HG02642 (cell line): Measurements from ENCODE around the gene RANBP10.
A peak's percentile ranks its signal among the peaks of the same experiment; 100 is the strongest.

Experiments
- ATAC-seq: cut with Tn5 transposase; IDR thresholded peaks from one replicate; pipeline ENCODE4 v1.9.1; 2021; ENCODE audit warnings: mild to moderate bottlenecking; ENCODE audit not compliant: unreplicated experiment, poor library complexity

RANBP10 gene

GRCh38 chr16:67750466-67750865 is 55.9 kb downstream of the RANBP10 start:
- peak; percentile 74 for ATAC-seq

GRCh38 chr16:67749436-67750078 is 56.8 kb downstream of the RANBP10 start:
- no peak for ATAC-seq

GRCh38 chr16:67748834-67749233 is 57.5 kb downstream of the RANBP10 start:
- ATAC-seq, result no peak

GRCh38 chr16:67746846-67747245 is 59.5 kb downstream of the RANBP10 start:
- no peak for ATAC-seq

GRCh38 chr16:67741118-67741517 is 65.2 kb downstream of the RANBP10 start:
- no peak for ATAC-seq

- no peak for ATAC-seq
Observed at GRCh38 chr16:67740391-67740790, 66.0 kb downstream of the RANBP10 start.

GRCh38 chr16:67736858-67737257 is 69.5 kb downstream of the RANBP10 start:
- no peak for ATAC-seq

GRCh38 chr16:67734731-67735201 is 71.6 kb downstream of the RANBP10 start:
- no peak for ATAC-seq

GRCh38 chr16:67733734-67734470 is 72.5 kb downstream of the RANBP10 start:
- ATAC-seq, result no peak

- no peak for ATAC-seq
Observed at GRCh38 chr16:67731753-67732095, 74.6 kb downstream of the RANBP10 start.

- ATAC-seq, result no peak
Observed at GRCh38 chr16:67731071-67731752, 75.1 kb downstream of the RANBP10 start.

GRCh38 chr16:67730326-67730725 is 76.0 kb downstream of the RANBP10 start:
- ATAC-seq, result no peak

- no peak for ATAC-seq
Observed at GRCh38 chr16:67729636-67730248, 76.6 kb downstream of the RANBP10 start.

- ATAC-seq, result no peak
Observed at GRCh38 chr16:67727521-67728485, 78.6 kb downstream of the RANBP10 start.

- ATAC-seq, result no peak
Observed at GRCh38 chr16:67726106-67727034, 80.0 kb downstream of the RANBP10 start.

GRCh38 chr16:67723911-67724305 is 82.5 kb downstream of the RANBP10 start:
- ATAC-seq, result no peak

- ATAC-seq, result no peak
Observed at GRCh38 chr16:67723151-67723910, 83.0 kb downstream of the RANBP10 start.

GRCh38 chr16:67720236-67720635 is 86.1 kb downstream of the RANBP10 start:
- no peak for ATAC-seq
